Measurements from ENCODE around the gene ARNT2. TPM values are rescaled to one million over a fixed set of nuclear protein-coding genes. Genes with fewer than 3 reads are reported as not detected.

ARNT2 gene
- total RNA-seq, 1 donor from 2014 or later: 6.4 TPM

- H3K4me3 ChIP-seq: no peak overlapping the region
- DNase-seq (ENCODE audit: low spot score in 2 of 2): no peak
- H3K4me1 ChIP-seq: peaks cover 0 to 1% of the 10 kb centered on the region in 2 donors
- intact Hi-C loops (cut with DNase I): no loop called here
- no peaks in the 10 kb centered on the region for H3K36me3 ChIP-seq
- no peak for TF ChIP-seq CTCF (IDR thresholded peaks at IDR 0.05)
- no peaks in the 10 kb centered on the region for H3K27me3 ChIP-seq
- no peak overlapping the region for H3K27ac ChIP-seq
- H3K9me3 ChIP-seq: no peaks in the 10 kb centered on the region
Observed at GRCh38 chr15:80424381-80424780, 20.2 kb downstream of the ARNT2 start.

- Histone ChIP-seq H3K4me3 (no peak overlapping the region), H3K9me3 (no peaks in the 10 kb centered on the region), H3K36me3 (no peaks in the 10 kb centered on the region), H3K27ac (no peak overlapping the region), H3K27me3 (no peaks in the 10 kb centered on the region), H3K4me1 (no peaks in the 10 kb centered on the region)
- intact Hi-C loops (cut with DNase I): no loop called here
- DNase-seq (ENCODE audit: low spot score in 2 of 2): no peak
- no peak for TF ChIP-seq CTCF (IDR thresholded peaks at IDR 0.05)
Observed at GRCh38 chr15:80426316-80426715, 22.1 kb downstream of the ARNT2 start.

GRCh38 chr15:80429964-80430363 is 25.8 kb downstream of the ARNT2 start:
- no peaks in the 10 kb centered on the region for H3K4me1 ChIP-seq
- no peak for DNase-seq (ENCODE audit: low spot score in 2 of 2)
- no peak for TF ChIP-seq CTCF (IDR thresholded peaks at IDR 0.05)
- H3K27me3 ChIP-seq: no peaks in the 10 kb centered on the region
- H3K27ac ChIP-seq: no peak overlapping the region
- no peaks in the 10 kb centered on the region for H3K36me3 ChIP-seq
- no peaks in the 10 kb centered on the region for H3K9me3 ChIP-seq
- intact Hi-C loops (cut with DNase I): no loop called here
- H3K4me3 ChIP-seq: no peak overlapping the region

GRCh38 chr15:80431635-80432344 is 27.6 kb downstream of the ARNT2 start:
- Histone ChIP-seq H3K27me3 (no peaks in the 10 kb centered on the region), H3K9me3 (no peaks in the 10 kb centered on the region), H3K4me3 (no peak overlapping the region), H3K4me1 (no peaks in the 10 kb centered on the region), H3K27ac (no peak overlapping the region), H3K36me3 (no peaks in the 10 kb centered on the region)
- no peak for DNase-seq (ENCODE audit: low spot score in 2 of 2)
- intact Hi-C loops (cut with DNase I): no loop called here
- TF ChIP-seq CTCF (IDR thresholded peaks at IDR 0.05): no peak

GRCh38 chr15:80432345-80432702 is 28.1 kb downstream of the ARNT2 start:
- TF ChIP-seq CTCF (IDR thresholded peaks at IDR 0.05): no peak
- Histone ChIP-seq H3K4me3 (no peak overlapping the region), H3K27ac (no peak overlapping the region), H3K36me3 (no peaks in the 10 kb centered on the region), H3K27me3 (no peaks in the 10 kb centered on the region), H3K4me1 (no peaks in the 10 kb centered on the region), H3K9me3 (no peaks in the 10 kb centered on the region)
- DNase-seq (ENCODE audit: low spot score in 2 of 2): no peak
- intact Hi-C loops (cut with DNase I): no loop called here

GRCh38 chr15:80433836-80434235 is 29.7 kb downstream of the ARNT2 start:
- DNase-seq (ENCODE audit: low spot score in 2 of 2): no peak
- no peaks in the 10 kb centered on the region for H3K4me1 ChIP-seq
- no peaks in the 10 kb centered on the region for H3K9me3 ChIP-seq
- no peaks in the 10 kb centered on the region for H3K27me3 ChIP-seq
- no peaks in the 10 kb centered on the region for H3K36me3 ChIP-seq
- TF ChIP-seq CTCF (IDR thresholded peaks at IDR 0.05): no peak
- intact Hi-C loops (cut with DNase I): no loop called here
- no peak overlapping the region for H3K4me3 ChIP-seq
- no peak overlapping the region for H3K27ac ChIP-seq
